HG02943 (cell line): ENCODE data around the gene GRIK1.

Experiments
- ATAC-seq: cut with Tn5 transposase; IDR thresholded peaks from one replicate; pipeline ENCODE4 v1.9.1; 2021; ENCODE audit warnings: mild to moderate bottlenecking, low read depth, moderate library complexity; ENCODE audit not compliant: unreplicated experiment

Gene GRIK1

GRCh38 chr21:29920938-29921337 is 18.9 kb downstream of the GRIK1 start:
- no peak for ATAC-seq

- no peak for ATAC-seq
Observed at GRCh38 chr21:29914326-29914725, 25.5 kb downstream of the GRIK1 start.

GRCh38 chr21:29909571-29909970 is 30.2 kb downstream of the GRIK1 start:
- ATAC-seq = no peak

- ATAC-seq = no peak
Observed at GRCh38 chr21:29904359-29905282, 35.2 kb downstream of the GRIK1 start.

GRCh38 chr21:29896884-29897283 is 42.9 kb downstream of the GRIK1 start:
- no peak for ATAC-seq

DNA sequence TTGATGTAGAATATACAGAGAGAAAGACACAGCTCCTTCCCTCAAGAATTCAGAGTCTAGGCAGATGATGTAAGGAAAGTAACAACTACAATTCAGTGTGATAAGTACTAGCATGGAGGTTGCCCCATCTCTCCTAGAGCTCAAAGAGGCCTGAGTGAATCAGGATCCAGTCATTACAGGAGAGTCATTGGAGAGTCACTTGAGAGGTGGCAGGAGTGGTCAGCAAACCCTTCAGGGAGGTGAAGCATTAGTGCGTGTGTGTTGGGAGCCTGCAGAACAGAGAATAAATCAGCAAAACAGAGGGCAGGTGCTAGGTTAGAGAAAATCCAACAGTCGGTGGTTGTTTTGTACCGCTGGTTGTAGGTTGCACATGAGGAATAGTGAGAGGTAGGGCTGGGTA is 46.1 kb downstream of the GRIK1 start:
- no peak for ATAC-seq

- no peak for ATAC-seq
Observed at GRCh38 chr21:29892379-29892778, 47.4 kb downstream of the GRIK1 start.

DNA sequence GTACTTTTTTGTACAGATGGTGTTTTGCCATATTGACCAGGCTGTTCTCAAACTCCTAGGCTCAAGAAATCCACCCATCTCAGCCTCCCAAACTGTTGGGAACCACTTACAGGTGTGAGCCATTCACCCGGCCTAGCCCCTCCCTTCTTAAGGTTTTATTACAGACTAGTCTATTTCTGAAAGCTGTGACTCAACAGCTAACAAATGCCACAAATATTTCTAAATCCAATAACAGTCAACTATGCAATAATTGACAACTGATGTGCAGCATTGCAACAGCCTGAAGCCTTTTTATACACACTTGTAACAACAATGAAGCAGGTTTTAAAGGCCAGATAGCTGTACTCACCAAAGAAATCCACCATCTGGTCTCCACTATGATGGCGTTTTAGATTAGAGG is 51.4 kb downstream of the GRIK1 start:
- no peak for ATAC-seq

DNA sequence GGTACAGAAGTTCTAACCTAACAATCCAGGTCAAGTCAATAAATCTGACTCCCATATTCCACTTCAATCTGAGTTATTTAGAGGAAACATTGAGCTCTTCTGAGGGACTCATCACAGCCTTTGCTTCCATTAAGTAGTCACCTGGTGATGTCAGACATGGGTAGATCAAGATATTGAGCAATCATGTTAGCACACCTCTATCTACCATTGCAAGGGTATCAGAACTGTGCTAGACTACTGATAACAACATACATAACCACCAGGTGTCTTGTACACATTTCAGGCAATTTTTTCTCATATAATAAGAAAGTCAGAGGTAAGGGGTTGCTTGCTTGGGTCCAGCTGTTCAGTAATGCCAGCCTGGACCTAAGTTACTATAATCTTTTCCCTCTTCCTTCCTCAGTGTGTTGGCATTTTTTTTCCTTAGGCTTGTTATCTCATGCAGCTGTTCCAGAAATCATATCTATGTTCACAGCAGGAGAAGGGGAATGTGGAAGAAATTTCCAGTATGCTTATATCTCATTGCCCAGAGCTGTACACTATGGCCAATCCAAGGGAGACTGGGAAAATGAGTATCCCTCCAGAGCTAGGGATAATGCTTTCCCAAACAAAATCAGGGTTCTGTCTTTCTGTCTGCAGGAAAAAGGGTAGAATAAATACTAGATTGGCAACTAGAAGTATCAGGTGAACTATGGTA is 52.3 kb downstream of the GRIK1 start:
- no peak for ATAC-seq

- ATAC-seq = no peak
Observed at GRCh38 chr21:29885491-29885890, 54.3 kb downstream of the GRIK1 start.

GRCh38 chr21:29875873-29876272 is 63.9 kb downstream of the GRIK1 start:
- ATAC-seq = no peak

- no peak for ATAC-seq
Observed at GRCh38 chr21:29875036-29875716, 64.6 kb downstream of the GRIK1 start.

DNA sequence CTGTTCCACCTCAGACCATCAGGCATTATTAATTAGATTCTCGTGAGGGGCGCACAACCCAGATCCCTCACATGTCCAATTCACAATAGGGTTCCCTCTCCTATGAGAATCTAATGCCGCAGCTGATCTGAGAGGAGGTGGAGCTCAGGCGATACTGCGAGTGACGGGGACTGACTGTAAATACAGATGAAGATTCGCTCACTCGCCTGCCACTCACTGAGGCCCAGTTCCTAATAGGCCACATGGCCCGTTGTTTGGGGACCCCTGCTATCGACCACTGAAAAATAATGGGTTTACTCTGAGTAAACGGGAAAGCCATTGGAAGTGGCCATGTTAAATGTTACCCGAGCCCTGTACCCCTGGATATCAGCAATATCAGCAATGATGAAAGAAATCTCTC is 65.9 kb downstream of the GRIK1 start:
- no peak for ATAC-seq

- ATAC-seq = no peak
Observed at GRCh38 chr21:29870814-29871213, 69.0 kb downstream of the GRIK1 start.

GRCh38 chr21:29867796-29868195 is 72.0 kb downstream of the GRIK1 start:
- ATAC-seq = no peak

DNA sequence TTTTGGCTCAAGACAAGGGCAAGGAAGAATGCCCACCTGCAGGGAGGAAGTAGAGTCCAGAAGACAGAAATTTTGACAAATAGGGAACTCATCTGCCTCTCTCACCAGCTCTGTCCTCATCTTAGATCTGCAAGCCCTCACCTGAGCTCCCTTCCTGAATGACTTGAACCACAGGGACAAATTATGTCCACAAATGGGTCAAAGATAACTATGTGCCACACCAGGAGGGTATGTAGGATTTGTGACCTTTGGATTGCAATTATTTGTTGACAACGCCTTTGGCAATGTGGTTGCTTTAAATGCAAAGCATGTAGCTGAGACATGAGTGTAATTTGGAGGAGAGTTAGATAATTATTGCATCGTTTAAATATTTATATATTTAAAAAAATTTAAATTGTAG is 79.5 kb downstream of the GRIK1 start:
- no peak for ATAC-seq

DNA sequence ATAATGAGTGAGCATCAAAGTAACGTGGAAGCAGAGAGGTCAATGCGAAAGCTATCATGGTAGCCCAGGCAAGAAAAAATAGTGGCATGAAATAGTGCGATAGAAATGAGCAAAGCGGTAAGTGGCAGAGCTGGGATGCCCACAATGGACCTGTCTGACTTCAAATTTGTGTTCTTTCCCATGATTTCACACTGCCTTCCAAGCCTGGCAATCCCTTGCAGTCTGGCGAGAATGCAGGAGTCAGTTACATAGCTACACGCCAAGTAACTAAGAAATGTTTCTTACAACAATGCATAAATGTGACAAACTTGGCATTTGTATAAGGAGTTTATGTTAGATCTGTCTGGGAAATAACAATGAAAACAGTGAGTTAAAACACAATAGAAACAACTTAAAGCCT is 82.6 kb downstream of the GRIK1 start:
- no peak for ATAC-seq

GRCh38 chr21:29854795-29855194 is 85.0 kb downstream of the GRIK1 start:
- no peak for ATAC-seq

DNA sequence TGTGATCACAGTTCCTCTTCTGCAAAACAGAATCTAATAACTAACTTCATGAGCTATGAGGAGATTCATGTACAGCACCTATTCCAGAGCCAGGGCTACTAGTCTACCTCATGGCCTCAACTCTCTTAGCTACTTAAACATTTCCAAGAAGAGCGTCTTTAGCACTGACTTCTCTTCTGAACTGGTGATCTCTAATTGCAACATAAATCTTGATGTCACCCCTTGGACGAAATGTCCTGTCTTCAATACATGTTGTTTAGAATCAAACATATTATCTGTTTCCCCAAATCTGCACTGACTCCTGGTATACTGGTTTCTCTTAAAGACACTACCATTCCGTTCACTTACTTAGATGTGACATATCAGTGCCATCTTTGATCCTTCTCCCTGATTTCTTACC is 88.2 kb downstream of the GRIK1 start:
- ATAC-seq = no peak

- peak; percentile 99 for ATAC-seq
Observed at GRCh38 chr21:29849735-29850176, 90.0 kb downstream of the GRIK1 start.

- ATAC-seq = no peak
Observed at GRCh38 chr21:29843804-29844203, 96.0 kb downstream of the GRIK1 start.
